Stimulated activated CD8-positive, alpha-beta memory T cell treated with anti-CD3 and anti-CD28 coated beads, Interleukin-7, amount 100 ng/mL, for 48 hours (primary cell): ENCODE measurements around the gene PADI2.

Source experiments
- DNase-seq, 2 donors: peaks; one replicate each; pipeline ENCODE4 v3.0.0-alpha.2; 2020; ENCODE audit warnings: low read depth in 1 of 2; ENCODE audit errors: extremely low read depth in 1 of 2

PADI2 gene

DNA sequence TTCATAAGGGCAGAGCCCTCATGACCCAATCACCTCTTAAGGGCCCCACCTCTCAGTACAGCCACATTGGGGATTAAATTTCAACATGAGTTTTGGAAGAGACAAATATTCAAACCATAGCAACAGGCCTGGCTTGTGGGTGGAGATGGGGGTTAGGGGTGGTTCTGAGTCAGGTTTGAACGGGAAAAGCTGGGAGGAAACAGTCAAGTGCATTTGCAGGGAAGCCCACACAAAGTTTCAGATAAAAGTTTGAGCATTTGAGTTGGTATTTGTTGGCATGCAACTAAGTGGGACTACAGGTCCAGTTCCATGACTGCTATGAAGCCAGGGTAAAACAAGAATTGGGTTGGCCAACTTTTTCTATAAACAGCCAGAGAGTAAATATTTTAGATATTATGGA lies 21.0 kb upstream of the PADI2 start:
- no peak for DNase-seq

DNA sequence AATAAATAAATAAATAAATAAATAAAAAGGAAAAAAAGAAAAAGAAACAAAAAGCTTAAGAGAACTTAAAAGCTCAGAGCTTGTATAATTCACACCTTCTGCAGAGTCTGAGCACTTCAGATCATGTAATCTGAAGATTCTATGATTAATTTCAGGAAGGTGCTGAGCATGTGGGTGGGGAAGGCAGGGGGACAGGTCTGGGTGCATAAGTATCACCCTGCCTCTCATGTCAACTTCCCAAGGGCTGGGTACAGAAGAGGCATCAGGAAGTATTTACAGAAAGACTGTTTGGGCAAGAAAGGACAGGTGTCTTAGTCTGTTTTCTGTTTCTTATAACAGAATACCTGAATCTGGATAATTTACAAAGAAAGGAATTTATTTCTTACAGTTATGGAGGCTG lies 20.4 kb upstream of the PADI2 start:
- DNase-seq, result no peak

DNA sequence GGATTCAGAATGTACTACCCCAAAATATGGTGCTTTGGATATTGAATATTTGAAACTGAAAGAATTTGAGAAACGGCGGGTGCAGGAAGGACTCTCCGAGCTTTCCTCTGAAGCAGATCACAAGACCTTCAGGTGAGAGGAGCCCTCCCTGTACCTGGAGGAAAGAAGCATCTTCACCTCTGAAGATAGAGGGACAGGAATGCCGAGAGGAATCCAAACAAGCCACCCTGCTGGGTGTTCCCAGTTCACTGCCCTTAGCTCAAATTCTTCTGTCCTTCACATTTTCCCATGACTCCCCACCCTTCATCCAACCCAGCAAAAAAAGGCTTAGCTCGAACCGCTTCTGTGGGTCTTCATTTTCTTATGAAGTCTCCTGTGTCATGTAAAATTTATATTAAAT lies 18.2 kb upstream of the PADI2 start:
- no peak for DNase-seq

DNA sequence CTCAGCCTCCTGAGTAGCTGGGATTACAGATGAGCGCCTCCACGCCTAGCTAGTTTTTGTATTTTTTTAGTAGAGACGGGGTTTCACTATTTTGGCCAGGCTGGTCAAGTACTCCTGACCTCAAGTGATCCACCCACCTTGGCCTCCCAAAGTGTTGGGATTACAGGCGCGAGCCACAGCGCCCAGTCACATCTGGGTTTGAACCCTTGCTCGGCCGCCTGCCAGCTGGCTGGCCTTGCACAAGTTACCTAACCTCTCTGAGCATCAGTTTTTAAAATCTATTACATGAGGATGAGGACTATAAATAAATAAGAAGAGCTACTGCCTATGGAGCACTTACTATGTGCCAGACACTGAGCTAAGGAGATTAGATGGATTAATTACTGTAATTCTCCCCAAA lies 17.7 kb upstream of the PADI2 start:
- DNase-seq, result no peak

DNA sequence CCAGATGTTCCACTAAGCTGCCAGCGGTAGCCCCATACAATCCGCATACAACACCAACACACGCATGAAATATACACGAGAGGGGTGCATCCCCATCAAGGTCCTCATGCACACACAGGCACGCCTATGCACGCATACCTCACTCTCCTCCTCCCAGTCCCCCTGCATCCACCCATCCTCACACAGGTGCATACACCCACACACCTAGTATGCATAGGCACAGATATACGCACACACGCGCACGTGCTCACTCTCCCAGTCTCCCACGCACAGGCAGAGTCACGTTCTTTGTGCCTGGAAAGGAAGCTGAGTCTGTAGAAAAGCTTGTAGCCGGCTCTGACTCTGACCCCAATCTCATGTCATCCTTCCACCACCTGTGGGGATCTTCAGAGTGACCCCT lies 16.9 kb upstream of the PADI2 start:
- no peak for DNase-seq

DNA sequence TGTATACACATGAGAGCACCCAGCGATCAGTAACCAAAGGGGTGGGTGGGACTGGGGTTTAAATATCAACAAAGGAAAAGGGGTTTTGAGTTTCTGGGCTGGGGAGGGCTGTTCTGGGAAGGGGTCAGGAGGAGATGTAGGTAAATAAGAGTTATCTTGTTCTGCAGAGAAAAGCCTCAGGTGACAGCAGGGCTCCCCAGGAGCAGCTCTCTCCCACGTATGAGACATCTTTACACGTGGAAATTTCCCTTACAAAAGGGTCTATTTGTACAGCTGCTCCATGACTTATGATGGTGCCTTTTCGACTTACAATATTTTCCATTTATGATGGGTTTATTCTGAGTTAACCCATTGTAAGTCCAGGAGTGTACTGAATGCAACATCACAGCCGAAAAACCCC lies 16.3 kb upstream of the PADI2 start:
- no peak for DNase-seq

DNA sequence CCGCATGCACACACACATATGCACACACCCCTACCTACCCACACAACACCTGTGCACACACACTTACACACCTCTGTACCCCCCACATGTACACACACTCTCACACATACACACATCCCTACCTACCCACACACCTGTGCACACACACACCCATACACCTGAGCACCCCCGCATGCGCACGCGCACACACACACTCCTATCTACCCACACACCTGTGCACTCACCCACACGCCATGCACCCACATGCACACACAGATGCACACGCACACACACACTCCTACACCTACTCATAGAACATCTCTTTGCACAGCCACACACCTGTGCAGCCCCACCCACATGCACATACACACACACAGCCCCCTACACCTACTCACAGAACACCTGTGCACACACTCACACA lies 15.5 kb upstream of the PADI2 start:
- DNase-seq, result no peak

DNA sequence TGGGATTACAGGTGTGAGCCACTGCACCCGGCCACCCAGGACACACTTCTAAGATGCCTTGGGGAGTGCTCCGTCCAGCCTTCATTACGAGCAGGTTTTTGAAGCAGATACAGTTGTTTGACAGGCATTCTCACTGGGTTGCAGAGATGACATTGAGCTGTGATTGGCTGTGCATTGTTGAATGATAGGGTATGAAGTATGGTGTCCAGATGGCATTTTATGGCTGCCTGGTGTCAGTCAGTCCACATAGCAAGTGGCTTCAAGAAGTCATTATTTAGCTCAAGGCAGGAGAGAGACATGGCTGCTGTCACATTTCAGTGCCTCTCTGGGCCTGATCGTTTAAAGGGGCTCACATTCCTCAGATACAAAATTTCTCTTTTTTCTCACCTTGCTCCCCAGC lies 14.8 kb upstream of the PADI2 start:
- DNase-seq, result no peak

DNA sequence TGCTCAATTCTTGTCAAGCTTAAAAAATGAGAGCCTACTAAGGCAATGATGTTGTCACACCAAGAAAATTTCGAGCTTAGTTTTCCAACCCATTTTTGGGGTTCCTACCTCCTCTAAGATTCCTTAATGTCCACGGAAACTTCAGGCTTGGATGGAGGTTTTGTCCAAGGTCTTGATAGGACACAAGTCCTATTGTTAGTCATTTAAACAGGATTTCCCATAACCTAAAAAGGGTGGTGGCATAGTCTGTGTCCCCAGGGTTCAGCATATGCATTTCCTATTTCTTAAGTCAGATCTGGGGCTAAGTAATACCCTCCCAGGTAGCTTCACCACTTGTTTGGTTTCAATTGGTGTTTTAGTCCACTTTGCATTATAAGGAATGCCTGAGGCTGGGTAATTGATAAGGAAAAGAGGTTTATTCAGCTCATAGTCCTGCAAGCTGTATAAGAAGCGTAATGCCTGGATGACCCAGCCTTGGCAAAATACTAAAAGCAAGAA lies 10.9 kb upstream of the PADI2 start:
- DNase-seq, result no peak

DNA sequence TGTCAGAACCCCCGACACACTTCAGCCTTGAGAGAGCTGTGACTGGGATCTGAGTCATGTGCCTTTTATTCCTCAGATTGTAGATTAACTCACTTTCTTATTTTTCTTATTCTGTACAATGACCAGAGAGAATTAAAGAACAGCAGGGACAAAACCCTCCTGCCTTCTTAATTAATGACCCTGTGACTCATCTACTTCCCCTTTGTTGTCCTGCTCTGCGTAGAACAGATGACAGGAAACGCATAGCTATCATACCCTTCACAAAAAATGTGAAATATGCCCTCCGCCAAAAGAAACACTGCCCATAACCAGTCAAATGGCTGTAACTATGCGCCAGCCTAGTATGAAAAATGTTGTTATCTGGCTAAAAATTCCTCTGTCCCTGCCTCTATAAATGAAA lies 9.1 kb upstream of the PADI2 start:
- no peak for DNase-seq

DNA sequence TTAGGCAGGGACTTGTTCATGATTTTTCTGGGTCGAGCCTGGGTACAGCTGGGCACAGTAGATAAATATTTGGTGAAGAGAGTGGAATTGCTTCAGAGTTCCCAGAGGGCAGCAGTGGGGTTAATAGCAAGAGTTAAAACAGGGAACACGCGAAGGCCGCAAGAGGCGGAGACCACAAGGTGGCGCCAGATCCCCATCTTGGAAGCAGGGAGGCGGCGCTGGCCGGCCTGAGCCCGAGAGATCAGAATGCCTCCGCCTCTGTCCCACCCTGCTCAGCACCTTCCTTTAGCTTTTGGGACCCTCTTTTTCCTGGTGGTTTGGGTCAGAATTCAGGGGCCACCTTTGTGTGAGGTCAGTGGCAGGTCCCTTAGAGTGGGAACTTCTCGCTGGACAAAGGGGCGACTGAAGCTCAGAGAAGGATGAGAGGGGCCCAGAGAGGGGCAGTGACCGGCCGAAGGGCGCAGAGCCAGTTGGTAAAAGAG lies 6.5 kb upstream of the PADI2 start:
- DNase-seq, result peak; percentile 53 to 57

DNA sequence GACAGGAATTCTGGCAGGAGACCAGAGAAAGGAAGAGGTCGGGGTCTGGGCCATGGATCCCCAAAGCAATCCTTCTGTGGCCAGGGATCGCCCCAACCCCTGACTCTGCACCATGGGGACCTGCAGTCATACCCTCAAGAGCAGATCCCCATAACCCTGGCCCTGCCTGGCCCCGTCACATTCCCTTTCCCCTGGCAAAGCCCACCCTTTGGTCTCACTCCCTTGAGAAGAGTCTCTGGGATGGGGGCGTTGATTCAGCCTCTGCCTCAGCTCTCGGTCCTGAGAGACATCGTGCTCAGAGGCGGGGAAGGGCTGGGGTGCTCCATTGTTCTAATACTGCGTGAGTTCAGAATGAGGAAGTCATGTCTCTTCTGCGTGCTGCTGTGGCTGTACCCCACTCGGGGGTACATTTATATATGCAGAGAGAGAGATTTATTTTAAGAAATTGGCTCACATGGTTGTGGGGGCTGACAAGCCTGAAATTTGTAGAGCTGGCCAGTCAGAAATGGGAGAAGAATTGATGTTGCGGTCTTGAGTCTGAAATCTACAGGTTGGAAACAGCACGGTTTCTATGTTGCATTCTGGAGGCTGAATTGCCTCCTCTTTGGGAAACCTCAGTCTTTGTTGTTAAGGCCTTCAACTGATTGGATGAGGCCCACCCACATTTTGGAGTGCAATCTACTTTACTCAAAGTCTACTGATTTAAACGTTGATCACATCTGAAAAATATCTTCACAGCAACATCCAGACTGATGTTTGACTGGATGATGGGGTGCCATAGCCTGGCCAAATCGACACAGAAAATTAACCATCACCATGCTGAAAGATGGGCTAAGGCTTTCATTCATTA lies 4.2 kb upstream of the PADI2 start:
- DNase-seq, result no peak

DNA sequence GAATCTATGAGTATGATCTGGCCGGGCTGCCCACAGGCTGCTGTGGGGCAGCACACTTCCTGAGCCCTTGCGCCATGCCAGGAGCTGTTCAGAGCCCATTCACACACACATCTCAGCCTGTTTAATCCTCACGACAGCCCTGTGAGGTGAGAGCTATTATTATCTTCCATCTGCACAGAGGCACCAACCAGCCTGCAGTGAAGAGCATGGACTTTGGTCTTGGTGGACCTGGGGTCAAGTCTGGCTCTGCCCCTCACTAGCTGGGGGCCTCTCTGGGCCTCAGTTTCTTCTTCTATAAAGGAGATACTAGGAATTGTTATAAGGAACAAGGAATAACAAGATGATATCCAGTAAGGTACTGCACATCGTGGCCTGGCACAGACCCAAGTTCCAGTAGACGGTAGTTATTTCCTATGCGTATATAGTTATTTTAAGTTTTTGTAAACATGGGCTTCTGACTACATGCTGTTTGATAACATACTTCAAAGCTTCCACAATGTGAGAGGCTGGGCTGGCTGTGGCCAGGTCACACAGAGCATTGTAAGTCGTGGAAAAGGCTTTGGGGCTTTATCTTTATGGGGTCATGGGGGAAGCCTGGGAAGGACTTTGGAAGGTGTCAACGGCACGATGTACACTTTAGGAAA lies 3.4 kb upstream of the PADI2 start:
- DNase-seq, result no peak

DNA sequence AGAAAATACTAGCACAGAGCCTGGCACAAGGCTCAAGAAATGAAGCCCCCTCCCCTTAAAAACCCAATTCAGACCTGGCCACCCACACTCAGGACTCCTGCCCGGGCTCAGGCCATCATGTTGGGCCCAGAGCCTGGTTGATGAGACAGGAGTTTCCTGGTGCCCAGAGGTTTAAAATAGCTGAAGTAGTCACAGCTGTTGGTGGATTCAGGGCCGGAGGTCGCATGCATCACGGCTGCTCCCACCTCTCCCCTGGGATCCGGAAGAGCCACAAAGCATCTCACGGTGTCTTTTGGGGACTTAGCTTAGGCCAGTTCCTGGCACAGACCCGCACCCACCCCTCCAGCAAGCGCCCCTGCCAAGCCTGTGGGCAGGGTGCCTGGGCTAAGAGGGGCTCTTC lies 2.6 kb upstream of the PADI2 start:
- DNase-seq, result no peak

DNA sequence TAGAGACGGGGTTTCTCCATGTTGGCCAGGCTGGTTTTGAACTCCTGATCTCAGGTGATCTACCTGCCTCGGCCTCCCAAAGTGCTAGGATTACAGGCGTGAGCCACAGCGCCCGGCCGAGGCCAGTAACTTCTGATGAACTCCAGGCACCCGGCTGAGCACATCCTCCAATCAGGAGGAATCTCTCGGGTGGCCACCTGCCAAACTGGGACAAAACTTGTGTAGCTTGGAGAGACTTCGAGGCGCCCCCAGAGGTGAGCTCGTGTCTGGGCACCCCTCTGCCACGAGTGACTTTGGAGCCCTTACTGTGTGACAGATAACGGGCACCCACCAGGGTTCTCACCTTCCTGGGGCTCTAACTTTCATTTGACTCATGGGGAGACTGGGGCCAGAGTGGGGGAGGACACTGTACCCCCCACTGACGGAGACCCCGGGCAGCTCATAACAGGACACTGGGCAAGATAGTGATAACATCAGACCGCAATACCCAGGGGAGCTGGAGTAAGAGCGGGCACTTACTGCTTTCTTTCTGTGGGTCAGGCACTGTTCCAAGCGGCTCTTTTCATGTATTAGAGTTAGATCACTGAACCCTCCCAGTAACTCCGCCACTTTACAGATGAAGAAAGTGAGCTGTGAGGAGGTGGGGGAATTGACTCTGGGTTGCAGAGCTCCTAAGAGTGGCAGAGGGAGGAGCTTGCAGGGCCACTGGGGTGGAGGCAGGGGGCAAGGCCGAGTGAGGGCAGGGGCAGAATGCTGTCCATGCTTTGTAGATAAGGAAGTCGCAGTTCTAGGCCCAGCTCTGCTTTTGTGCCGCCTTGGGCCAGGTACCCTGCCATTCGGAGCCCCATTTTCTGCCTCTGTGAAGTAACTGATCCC lies 1.9 kb upstream of the PADI2 start:
- DNase-seq, result no peak

DNA sequence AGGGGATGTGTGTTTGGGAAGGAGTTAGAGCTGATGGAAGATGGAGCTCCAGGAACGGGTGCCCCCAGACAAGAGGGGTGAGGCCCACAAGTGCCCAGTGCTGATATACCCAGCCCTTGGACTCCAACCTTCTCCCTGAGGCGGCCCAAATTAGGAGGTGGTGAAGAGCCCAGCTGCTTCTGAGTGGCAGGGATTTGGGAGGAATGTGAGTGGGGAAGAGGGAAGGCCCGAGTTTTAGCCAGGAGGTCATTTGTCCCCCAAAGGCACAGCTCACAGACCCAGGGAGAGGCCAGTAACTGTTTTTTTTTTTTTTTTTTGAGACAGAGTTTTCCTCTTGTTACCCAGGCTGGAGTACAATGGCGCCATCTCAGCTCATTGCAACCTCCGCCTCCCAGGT lies 1.2 kb upstream of the PADI2 start:
- no peak for DNase-seq

DNA sequence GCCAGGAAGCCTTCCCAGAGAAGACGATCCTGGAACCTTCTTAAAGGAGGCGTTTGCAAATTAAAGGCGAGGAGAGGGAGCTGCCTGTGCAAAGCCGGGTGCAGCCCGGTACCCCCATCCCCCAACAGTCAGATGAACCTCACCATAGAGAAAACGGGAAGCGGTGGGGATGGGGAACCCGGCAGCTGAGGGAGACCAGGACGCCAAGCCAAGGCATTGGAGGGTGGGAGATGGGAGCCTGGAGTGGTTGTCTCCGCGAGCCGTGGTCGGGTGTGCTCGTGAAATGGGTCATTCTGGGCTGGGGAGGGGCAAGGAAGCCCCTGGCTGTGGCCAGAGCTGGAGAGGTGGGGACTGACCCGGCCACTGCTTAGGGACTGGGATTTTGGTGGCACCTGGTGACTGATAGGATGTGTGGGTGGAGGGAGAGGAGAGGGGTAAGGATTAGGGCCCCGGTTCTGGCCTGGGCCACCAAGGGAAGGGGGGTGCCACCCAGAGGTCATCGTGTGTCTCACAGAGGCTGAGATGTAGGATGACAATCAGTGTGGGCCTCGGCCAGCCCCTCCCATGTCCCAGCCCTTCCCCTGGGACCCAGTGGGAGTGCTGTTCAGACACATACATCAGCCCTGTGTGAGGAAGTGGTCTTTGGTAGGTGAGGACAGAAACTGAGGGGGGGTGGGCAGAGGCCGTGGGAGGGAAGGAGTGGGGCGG lies 676 bp upstream of the PADI2 start:
- no peak for DNase-seq

DNA sequence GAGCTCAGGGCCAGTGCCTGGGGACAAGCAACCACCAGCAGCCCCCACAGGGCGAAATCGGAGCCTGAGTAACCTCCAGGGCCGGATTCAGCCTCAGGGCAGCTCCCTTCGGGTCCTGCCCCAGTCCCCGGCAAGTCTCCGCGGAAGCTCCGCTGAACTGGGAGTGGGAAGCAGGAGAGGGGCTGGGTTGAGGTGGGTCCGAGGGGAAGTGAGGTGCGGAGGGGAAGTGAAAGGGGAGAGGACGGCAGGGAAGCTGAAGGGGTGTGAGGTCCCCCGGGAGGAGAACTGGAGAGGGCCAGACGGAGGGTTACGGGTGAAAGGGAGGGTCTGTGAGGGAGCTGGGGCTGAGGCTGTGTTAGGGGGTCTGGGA lies 560 bp downstream of the PADI2 start:
- no peak for DNase-seq

DNA sequence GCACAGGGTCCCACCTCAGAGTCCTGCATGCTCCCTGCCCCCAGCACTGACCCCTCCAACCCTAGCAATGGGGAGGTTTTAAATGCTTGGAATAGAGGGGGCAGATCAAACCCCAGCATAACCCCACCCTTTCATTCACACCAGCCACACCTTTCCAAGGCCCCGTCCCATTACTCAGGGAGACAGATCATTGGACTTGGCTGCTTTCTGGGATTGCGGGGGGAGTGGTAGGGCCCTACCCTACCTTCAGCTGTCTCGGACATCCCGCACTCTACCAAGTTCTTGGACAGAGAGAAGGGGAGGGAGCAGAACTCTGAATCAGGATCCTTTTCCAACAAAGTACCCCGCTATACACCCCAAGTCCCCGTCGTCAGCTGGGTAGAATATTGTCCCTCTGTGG lies 983 bp downstream of the PADI2 start:
- no peak for DNase-seq

DNA sequence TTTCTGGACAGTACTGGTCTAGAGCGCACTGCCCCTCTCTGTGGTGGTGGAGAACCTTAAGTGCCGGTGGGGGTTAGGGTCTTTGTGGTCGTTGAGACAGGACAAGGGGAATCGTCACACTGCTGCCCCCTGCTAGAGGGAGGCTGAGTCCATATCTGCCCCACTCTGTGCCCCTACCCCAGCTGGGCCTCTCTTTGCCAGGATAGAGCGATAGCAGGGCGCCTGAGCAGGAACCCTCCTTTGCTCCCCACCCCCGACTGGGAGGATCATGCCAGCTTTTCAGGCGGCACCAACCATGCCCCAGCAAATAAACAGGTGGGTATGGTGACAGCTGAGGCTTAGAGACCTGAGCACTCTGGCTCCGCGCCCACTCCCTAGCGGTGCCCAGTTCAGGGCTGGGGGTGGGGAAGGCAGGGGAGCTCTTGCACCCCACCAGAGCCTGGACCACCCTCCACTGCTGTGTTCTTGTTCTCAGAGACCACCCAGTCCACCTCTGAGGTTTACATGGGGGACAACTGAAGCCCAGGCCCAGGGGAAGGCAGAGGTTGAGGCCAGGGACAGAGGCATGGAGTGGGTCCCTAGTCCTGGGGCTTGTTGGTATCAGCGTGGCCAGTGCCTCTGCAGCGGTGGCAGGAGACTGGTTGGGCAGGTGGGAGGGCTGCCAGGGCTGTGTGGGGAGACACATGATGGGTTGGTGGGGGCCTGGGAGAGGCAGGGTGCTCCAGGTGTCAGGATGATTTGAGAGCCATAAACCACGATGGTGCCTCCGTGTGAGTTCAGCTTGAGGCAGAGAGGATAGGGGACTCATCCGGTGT lies 1.6 kb downstream of the PADI2 start:
- DNase-seq, result no peak
